GM23338 (cell line): ENCODE results near the gene HOXA10.
A peak's percentile ranks its signal among the peaks of the same experiment; 100 is the strongest.

Experiments used
- CREB1 ChIP-seq: fragments of 250-450 bp; sonication (Bioruptor Pico); IDR thresholded peaks from 2 replicates; pipeline ENCODE4 v1.5.0; 2020; ENCODE audit warnings: low read depth, mild to moderate bottlenecking, moderate library complexity
- EZH2 ChIP-seq: fragments of 200-600 bp; sonication (generic); IDR thresholded peaks from one replicate; pipeline ENCODE4 v1.8.0; 2017; ENCODE audit warnings: antibody characterized with exemption, mild to moderate bottlenecking, low read depth; ENCODE audit not compliant: unreplicated experiment
- POLR2AphosphoS5 ChIP-seq: IDR thresholded peaks from 2 replicates; pipeline ENCODE4 v1.6.1; 2016; ENCODE audit warnings: antibody characterized with exemption, low read depth
- REST ChIP-seq: IDR thresholded peaks from one replicate; pipeline ENCODE4 v1.6.1; 2018; ENCODE audit warnings: antibody characterized with exemption; ENCODE audit not compliant: unreplicated experiment
- STAT1 ChIP-seq: IDR thresholded peaks from one replicate; pipeline ENCODE4 v1.6.1; 2016; ENCODE audit warnings: antibody characterized with exemption; ENCODE audit not compliant: unreplicated experiment
- TF ChIP-seq, protein P1 (sequence below), 2 experiments: fragments of 200-600 bp in 1 of 2; sonication (generic) in 1 of 2; conservative IDR thresholded peaks; 2 replicates each; pipeline versions ENCODE4 v1.5.1 to v1.6.1; 2016 to 2017; ENCODE audit warnings: antibody characterized with exemption in 2 of 2, low read depth in 2 of 2, mild to moderate bottlenecking in 2 of 2, moderate library complexity in 1 of 2

DNA sequence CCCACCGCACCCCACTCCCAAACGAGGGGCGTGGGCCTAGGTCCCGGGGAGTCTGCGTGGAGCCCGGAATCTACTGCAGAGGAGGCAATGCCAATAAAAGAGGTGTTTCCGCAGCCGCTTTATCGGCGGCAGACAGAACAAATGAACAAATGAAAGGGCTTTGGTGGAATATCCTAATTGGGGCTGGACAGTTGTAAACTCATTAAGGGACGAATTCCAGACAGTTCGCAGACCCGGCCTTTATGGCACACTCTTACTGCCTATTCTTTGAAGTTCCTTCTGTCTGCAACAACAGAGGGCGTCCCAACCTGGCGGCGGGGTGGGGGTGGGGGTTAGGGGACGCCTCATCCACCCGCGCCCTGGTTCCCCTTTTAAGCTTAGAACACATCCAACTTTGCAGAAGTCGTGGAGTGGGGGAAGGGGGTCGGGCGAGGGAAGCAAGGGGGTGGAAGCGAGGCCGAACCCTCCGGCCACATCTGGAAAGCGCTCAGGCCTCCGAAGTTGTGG, 12.9 kb downstream of the HOXA10 start:
- TF ChIP-seq REST (no peak), EZH2 (peak; percentile 92), POLR2AphosphoS5 (no peak), CREB1 (CRISPR knock-in tag) (no peak), STAT1 (no peak)
- TF ChIP-seq, protein P1, sequence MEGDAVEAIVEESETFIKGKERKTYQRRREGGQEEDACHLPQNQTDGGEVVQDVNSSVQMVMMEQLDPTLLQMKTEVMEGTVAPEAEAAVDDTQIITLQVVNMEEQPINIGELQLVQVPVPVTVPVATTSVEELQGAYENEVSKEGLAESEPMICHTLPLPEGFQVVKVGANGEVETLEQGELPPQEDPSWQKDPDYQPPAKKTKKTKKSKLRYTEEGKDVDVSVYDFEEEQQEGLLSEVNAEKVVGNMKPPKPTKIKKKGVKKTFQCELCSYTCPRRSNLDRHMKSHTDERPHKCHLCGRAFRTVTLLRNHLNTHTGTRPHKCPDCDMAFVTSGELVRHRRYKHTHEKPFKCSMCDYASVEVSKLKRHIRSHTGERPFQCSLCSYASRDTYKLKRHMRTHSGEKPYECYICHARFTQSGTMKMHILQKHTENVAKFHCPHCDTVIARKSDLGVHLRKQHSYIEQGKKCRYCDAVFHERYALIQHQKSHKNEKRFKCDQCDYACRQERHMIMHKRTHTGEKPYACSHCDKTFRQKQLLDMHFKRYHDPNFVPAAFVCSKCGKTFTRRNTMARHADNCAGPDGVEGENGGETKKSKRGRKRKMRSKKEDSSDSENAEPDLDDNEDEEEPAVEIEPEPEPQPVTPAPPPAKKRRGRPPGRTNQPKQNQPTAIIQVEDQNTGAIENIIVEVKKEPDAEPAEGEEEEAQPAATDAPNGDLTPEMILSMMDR (conservative IDR thresholded peaks at IDR 0.05; ENCODE audit: low read depth in 2 of 2), result no peak; a peak in 1 of 4 replicates
